VCaP (cell line): ENCODE data around the gene CD55.

Experiments used
- H3K27ac ChIP-seq: fragments of 450-650 bp; 2 replicates; pipeline ENCODE4 v1.5.1; 2017
- CTCF ChIP-seq: fragments of 450-650 bp; conservative IDR thresholded peaks from 2 replicates; pipeline ENCODE4 v1.5.1; 2017; ENCODE audit warnings: mild to moderate bottlenecking, moderate library complexity

CD55 gene

DNA sequence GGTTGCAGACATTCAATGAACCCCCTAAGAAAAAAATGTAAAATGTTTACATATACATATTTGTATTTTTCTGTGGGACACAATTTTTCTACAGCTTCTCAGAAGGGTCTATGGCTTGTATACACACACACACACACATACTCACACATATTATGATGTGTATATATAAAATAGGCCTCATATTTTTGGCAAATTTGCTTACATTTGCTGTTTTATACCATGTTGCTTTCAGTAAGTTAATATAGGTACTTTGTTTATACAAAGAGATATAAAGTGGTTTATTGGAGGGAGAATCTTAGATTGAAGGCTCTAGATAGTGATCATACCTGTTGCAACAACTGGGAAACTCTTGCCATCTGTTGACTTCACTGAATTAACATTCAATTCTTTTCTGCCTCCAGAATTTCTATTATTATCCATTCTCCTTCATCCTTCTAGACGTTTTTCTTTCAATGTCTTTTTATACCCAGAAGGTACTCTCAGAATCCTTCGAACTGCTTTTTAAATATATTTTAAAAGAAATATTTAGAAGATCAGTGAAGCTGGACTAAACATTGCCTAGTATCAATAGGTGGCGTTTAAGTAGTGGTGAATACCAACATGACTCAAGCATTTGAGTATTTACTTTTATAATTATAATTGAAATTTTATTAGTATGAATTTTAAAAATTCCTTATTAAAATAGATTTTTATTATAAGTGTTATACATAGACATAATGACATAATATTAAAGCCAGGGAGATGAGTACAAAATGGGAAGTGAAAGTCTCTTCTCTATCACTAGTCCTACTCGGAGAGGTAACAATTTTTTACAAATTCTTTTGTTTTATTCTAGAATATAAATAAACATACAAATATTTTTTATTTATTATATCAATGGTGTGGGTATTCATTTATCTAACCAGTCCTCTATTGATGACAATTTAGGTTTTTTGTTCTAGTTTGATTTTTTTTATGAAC is 10.2 kb downstream of the CD55 start:
- no peak overlapping the region for H3K27ac ChIP-seq
- no peak for TF ChIP-seq CTCF

DNA sequence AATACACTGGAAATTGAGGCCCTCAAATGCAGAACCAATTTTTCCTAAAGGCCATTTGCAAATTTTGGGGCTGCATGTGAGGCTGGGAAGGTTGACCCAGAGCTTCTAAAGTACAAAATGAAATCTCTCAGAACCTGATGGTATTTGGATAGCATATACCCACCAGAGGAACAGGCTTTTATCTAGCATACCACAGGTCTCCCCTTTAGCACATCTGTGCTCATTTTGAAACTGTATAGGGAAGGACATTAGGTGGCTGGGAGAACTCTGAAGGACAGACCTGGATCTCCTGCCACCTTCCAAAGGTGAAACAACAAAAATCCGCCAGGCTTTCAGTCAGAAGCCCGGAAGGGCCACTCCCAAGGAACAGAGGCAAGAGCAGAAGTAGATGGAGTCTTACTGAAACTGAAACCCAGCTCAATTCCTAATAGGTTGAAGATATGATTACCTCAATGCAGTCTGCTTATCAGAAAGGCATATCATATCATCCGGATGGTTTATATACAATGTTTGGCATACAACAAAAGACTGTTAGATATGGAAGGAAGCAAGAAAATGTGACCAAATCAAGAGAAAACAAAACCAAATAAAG is 11.6 kb downstream of the CD55 start:
- TF ChIP-seq CTCF: no peak
- no peak overlapping the region for H3K27ac ChIP-seq

GRCh38 chr1:207333620-207334019 is 12.1 kb downstream of the CD55 start:
- no peak for TF ChIP-seq CTCF
- no peak overlapping the region for H3K27ac ChIP-seq

DNA sequence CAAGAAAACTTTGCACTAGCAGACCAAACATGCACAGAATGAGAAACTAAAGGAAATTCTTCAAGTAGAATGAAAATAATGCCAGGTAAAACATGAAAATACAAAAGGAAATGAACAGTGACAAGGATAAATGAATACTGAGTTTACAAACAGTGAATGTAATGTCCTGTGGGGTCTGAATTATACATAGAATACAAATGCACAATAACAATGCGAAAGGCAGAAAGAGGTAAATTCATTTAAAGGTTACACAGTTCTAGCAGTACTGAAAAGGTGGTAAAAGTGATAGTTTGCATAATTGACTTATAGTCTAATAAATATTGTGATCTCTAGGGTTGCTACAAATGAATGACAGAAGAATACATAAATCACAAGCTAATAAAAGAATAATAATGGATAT is 12.9 kb downstream of the CD55 start:
- no peak for TF ChIP-seq CTCF
- no peak overlapping the region for H3K27ac ChIP-seq

- no peak for TF ChIP-seq CTCF
Measured at GRCh38 chr1:207335138-207335537, 13.7 kb downstream of the CD55 start.

DNA sequence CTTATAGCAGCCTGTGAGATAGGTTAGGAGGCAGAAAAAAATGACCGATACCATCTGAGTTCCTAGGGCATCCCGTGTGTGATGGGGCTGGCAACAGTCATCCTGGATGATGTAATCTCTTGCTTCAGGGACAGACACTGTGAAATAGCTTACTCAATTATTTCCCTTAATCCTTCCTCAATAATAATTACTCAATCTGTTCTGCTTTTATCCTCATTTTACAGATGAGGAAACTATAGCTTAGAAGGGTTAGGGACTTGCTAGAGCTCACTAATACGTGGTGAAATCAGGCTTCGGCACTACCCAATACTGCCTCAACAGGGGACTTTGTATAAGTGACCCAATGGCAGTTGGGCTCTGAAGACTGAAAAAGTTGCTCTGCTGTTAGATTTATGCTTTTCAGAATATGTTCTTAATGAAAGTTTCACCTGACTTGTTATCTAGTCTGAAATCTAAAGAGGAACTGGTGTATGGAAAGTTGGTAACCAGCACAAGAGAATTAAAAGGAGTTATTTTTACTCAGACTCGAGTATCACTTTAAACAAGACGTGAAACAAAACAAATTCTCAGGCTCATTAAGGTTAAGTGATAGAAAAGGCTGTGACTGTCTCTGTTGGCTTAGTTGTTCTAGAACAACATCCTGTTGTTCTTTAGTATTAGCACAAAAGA is 14.4 kb downstream of the CD55 start:
- TF ChIP-seq CTCF: no peak
- H3K27ac ChIP-seq: no peak overlapping the region

More at GRCh38 chr1:207335138-207335537, 13.7 kb downstream of the CD55 start:
- no peak overlapping the region for H3K27ac ChIP-seq
